A172 (cell line): Measurements from ENCODE around the gene ISX. TPM values are rescaled to one million over a fixed set of nuclear protein-coding genes. Genes with fewer than 3 reads are reported as not detected.

Experiments used
- DNase-seq: peaks from one replicate; pipeline ENCODE4 v3.0.0-alpha.2; 2015; ENCODE audit warnings: low spot score
- total RNA-seq: library from RNA; depleted of rRNA; stranded (reverse); fragments of >200 nt; shearing (Covaris generic); gene quantifications from 2 replicates; pipeline ENCODE4 v1.2.3, GENCODE V29; 2014

ISX gene
- total RNA-seq, 1 experiment from 2014 or later = not detected

DNA sequence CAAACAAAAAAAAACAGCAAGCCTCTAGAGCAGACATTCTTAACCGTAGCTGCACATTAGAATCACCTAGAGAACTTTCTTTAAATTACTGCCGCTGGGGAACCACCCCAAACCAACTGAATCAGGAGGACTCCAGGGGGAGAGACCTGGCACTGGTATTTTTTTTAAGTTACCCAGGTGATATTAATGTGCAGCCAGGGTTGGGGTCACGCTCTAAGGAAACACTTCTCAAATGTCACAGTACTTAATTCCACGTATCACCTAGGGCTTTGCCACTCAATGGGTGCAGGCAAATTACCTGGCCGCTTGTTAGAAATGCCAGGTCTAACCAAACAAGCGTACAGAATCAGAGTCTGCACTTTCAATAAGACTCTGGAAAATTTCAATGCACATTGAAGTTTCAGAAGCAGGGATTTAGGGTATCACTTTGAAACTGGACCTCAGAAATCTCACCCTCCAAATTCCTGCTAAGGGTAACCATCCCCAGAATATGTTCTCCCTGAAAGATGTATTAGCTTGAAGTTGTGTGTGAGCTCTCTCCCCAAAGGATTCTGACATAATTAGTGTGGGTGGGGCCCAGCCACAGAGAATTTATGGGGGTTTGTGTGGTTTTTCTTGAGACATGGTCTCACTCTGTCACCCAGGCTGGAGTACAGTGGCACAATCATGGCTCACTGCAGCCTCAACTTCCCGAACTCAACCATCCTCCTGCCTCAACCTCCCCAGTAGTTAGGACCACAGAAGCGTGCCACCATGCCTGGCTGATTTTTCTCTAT lies 12.7 kb upstream of the ISX start:
- no peak for DNase-seq

- no peak for DNase-seq
Observed at GRCh38 chr22:35054064-35054463, 11.9 kb upstream of the ISX start.

DNA sequence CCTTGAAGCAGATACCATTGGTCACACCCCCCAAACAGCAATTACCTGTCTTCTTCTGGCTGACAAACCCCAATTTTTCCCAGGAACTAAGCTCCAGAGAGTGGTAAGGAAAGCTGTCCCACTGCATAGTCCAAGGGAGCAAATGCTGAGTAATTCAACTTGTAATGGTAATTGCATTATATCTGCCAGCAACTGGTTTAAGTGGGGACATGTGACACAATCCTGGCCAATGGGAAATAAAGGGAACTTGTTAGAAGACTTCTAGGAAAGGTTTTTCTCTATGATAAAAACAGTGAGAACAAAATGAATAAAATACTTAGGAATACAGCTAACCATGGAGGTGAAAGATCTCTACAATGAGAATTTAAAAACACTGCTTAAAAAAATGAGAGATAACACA lies 9.5 kb upstream of the ISX start:
- DNase-seq = no peak

DNA sequence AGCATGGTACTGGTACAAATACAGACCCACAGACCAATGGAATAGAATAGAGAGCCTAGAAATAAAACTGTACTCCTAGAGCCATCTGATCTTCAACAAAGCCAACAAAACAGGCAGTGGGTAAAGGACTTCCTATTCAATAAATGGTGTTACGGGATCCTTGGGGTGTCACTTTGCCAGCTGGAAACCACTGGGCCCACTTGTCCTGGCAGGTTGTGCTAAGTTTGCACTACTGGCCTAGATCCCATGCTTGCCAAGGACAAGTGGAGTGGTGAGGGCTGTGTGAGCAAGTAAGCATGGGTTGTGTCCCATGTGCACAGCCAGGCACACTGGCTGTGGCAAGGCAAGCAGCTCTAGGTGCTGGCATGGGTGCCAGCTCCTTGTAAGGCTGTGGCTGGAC lies 8.8 kb upstream of the ISX start:
- no peak for DNase-seq

DNA sequence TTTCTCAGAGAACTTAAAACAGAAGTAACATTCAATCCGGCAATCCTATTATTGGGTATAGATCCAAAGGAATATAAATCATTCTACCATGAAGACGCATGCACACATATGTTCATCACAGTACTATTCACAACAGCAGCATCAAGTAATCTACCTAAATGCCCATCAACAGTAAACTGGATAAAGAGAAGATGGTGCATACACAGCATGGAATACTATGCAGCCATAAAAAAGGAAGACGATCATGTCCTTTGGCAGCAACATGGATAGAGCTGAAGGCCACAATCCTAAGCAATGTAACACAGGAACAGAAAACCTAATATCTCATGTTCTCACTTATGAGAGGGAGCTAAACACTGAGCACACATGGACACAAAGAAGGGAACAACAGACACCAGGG lies 6.3 kb upstream of the ISX start:
- no peak for DNase-seq

DNA sequence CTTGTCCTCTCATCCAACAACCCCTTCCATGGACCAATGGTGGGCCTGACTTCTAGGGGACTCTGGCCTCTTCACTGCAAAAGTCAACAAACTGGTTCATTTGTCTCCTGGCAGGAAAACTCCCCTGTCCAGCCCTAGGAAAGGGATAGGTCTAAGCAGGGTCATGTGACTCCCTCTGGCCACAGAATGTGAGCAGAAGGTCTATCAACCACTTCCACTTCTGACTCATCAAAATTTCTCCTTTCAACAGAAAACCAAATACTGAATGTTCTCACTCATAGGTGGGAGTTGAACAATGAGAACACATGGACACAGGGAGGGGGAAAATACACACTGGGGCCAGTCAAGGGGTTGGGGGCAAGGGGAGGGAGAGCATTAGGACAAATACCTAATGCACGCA lies 1.3 kb upstream of the ISX start:
- peak; percentile 15 for DNase-seq

DNA sequence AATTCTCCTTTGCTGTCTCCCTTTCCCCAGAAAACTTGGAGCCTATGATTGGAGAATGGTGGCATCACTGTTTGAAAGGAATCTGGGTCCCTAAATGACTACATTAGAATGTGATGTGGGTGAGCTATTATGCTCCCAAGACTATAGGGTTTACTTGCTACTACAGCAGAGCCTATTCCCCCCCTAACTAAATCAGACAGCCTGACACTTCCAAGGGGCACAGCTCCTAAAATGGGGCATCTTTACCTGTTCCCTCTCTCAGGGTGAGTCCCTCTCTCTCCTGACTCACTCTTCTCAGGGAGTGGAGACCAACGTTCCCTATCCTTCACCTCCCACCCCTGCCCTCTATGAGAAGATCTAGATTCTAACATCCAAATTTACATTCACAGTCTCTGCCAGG lies 775 bp upstream of the ISX start:
- no peak for DNase-seq

GRCh38 chr22:35066768-35067167 lies 810 bp downstream of the ISX start:
- no peak for DNase-seq

DNA sequence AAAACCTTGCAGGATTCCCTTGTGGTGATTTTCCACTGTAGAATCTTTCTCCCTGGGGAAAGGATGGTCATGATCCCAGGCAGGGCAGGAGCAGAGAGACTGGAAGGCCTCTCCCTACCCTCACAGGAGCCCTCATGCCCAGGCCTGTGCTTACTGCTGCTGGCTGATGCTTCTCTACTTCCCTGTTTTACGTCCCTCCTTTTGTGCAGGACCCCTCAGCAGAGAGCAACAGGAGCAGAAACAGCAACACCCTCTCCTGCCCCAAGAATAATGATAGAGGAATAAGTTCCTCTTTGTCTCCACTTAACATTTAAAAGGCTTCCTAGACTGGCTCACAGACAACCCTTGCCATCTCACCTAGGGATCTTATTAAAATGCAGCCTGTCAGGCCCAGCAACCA lies 3.6 kb downstream of the ISX start:
- no peak for DNase-seq

DNA sequence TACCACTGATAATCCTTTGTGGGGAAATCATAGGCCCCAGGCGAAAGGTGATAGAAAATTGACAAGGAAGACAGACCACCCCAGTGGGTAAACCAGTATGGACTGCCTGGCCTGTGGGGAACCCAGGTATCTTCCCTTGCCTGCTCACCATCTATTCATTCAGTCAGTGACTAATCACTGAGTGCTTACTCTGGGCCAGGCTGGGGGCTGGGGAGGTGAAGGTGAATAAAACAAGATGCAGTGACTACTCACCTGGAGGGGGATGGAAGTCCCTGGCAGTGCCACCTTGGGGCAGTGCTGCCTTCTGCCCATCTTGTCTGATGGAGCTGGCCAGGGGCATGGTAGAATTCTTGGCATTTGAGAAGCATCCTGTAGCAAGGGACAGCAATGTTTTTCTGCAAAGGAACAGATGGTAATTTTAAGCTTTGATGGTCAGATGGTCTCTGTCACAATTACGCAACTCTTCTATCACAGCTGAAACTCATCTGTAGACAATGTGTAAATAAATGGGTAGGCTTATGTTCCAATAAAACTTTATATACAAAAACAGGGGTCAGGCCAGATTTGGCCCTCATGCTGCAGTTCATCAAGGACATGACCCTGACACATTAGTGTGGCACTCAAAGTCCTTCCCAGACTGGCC lies 4.6 kb downstream of the ISX start:
- DNase-seq = no peak

DNA sequence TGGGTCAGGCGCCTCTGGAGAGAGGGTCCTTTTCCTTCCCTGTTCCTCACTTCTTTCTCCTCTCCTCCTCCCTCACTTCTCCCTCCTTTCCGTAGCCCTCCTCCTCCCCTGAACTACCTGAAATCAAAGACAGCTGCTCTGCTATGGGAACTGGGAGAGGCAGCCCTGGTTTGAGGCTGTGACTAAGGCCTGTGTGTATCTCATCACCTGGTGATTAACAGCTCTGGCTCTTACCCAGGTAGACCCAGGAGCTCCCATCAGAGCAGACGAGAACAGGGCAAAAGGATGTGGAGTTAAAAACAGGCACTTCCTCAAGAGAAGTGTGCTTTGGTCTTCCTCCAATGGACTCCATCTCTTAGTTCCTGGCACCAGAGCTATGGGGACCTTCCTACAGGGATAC lies 5.8 kb downstream of the ISX start:
- no peak for DNase-seq

DNA sequence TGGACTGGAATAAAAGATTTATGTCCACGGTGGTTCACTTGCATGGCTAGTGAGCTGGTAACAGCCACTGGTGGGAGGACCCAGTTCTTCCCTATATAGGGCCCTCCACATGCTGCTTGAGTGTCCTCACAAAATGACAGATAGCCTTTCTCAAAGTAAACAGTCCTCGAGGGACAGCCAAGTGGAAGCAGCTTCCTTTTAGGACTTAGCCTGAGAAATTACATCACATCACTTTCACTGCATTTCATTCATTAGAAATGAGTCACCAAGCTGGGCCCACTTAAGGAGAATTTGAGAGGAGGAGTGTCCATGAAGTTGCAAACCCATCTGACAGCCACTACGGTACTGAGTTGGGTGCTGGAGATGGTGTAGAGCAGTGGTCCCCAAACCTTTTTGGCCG lies 7.0 kb downstream of the ISX start:
- DNase-seq = peak; percentile 45

GRCh38 chr22:35074583-35074982 lies 8.6 kb downstream of the ISX start:
- no peak for DNase-seq

- DNase-seq = no peak
Observed at GRCh38 chr22:35076630-35077029, 10.7 kb downstream of the ISX start.

GRCh38 chr22:35085621-35086020 lies 19.7 kb downstream of the ISX start:
- no peak for DNase-seq

GRCh38 chr22:35089139-35089538 lies 23.2 kb downstream of the ISX start:
- no peak for DNase-seq

DNA sequence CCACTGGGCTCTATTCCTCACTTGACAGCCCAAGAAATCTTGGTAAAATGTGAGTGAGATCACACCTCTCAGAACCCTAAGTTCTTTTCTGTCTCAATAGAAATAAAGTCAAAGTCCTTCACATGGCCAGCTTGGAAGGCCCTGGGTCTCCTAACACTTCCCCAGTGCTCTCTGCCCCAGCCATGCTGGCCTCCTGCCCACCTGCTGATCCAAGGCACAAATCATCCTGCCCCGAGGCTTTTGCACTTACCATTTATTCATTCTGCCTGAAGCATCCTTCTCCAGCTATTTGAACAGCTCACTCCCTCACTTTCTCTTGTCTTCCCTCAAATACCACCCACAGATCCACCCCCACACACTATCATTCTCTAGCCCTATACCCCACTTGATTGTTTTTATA lies 26.4 kb downstream of the ISX start:
- DNase-seq = no peak

GRCh38 chr22:35098921-35099320 lies 33.0 kb downstream of the ISX start:
- DNase-seq = no peak

GRCh38 chr22:35099883-35100282 lies 33.9 kb downstream of the ISX start:
- no peak for DNase-seq

GRCh38 chr22:35102663-35103062 lies 36.7 kb downstream of the ISX start:
- peak; percentile 37 for DNase-seq

DNA sequence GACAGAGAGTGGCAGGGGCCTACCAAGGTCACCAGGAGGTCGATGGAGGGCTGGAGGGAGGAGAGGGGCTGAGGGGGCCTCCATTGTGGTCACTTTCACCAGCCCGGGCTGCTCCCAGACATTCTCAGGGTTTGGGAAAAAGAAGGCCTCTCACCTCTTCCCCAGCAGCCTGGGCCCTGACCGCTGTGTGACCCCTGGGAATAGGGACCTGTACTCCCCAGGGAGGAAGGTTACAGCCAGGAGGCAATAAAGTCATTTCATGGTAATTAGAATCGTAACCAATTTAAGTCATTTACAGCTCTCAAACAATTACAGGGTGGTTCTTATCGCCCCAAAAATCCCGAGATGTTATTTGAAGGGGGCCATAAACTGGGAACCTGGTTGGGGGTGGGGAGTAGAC lies 37.8 kb downstream of the ISX start:
- DNase-seq = no peak

- no peak for DNase-seq
Observed at GRCh38 chr22:35104491-35104890, 38.5 kb downstream of the ISX start.

DNA sequence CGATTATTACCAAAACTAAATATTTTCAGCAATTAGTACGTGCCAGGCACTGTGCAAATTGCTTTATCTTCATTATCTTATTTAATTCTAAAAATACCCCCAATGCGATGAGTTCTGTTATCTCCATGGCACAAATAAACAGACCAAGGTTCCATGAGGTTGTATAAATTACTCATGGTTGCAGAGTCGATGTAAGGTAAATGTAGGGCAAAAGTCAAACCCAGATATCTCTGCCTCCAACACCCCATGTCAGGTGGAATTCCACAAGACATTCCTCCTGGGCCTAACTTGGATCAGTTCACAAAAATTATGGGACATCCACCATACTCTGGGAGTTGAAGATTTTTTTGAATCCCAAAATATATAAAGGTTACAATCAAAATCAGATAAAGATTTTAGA lies 43.7 kb downstream of the ISX start:
- DNase-seq = no peak

DNA sequence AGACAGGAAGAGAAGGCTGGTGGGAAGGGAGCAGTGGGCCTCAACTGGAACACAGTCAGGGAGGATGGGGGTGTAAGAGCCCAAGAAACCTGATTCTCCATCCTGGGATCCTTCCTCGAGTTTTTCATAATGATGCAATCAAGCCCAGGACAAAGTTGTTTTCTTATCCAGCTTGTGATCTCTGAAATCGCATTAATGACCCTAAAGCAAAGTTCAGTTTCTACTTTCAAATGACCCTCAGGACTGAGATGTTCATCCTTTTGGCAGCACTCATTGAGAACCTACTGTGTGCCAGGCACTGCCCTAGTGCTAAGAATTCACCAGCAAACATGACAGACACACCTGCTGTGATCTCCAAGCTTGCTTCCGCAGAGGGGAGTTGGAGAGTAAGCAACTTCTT lies 45.3 kb downstream of the ISX start:
- no peak for DNase-seq
